Measurements from ENCODE around the gene MTMR11.

DNA sequence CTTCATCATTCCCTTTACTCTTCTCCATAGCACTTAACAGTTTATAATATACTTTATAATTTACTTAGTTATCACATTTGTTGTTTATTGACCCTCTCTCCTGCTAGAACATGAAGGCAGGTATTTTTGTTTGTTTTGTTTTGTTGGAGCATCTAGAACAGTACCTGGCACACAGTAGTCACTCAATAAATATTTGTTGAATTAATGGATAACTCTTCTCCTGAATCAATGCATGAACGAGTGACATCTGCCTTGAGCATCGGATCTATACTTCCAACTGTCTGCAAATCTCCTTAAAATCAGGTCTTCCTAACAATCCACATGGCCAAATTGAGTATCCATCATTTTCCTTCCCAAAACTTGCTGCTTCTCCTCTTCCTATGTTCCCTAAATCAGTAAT is 35.9 kb upstream of the MTMR11 start:
- TF ChIP-seq, protein P1, sequence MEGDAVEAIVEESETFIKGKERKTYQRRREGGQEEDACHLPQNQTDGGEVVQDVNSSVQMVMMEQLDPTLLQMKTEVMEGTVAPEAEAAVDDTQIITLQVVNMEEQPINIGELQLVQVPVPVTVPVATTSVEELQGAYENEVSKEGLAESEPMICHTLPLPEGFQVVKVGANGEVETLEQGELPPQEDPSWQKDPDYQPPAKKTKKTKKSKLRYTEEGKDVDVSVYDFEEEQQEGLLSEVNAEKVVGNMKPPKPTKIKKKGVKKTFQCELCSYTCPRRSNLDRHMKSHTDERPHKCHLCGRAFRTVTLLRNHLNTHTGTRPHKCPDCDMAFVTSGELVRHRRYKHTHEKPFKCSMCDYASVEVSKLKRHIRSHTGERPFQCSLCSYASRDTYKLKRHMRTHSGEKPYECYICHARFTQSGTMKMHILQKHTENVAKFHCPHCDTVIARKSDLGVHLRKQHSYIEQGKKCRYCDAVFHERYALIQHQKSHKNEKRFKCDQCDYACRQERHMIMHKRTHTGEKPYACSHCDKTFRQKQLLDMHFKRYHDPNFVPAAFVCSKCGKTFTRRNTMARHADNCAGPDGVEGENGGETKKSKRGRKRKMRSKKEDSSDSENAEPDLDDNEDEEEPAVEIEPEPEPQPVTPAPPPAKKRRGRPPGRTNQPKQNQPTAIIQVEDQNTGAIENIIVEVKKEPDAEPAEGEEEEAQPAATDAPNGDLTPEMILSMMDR (IDR thresholded peaks at IDR 0.05; ENCODE audit: borderline replicate concordance, extremely low read depth, low read length, poor library complexity, severe bottlenecking), result no peak
- TF ChIP-seq EZH2 (IDR thresholded peaks at IDR 0.05; ENCODE audit: borderline replicate concordance, low read depth, low read length, severe bottlenecking), result no peak

Data from DND-41 (cell line).